AG04450 (cell line): Measurements from ENCODE around the gene UNC50. TPM values are rescaled to one million over a fixed set of nuclear protein-coding genes. Genes with fewer than 3 reads are reported as not detected.
"Not testable (repeated sequence)": the region's sequence is repeated elsewhere in the genome, so short reads cannot be mapped to it uniquely, and the experiment has no call there.

Experiments used
- CTCF ChIA-PET: fragments of 300-600, 350-600 bp; formaldehyde crosslinking; extraction: SDS; loops from one replicate; lab custom pipeline; 2022; ENCODE audit warnings: antibody characterized with exemption, inconsistent platforms; lab: Charles Lee
- POLR2A ChIA-PET: fragments of 350-600 bp; formaldehyde crosslinking; extraction: SDS; loops from one replicate; lab custom pipeline; 2021; ENCODE audit warnings: antibody characterized with exemption, inconsistent platforms; lab: Yijun Ruan, JAX
- DNase-seq: peaks from one replicate; pipeline ENCODE4 v3.0.0-alpha.2; 2011; ENCODE audit warnings: low read depth, low spot score
- H3K27ac ChIP-seq: one replicate; pipeline ENCODE4 v1.5.1; 2012; ENCODE audit warnings: low read depth, low read length, control low read depth
- H3K27me3 ChIP-seq: one replicate; pipeline ENCODE4 v1.6.0; 2012; ENCODE audit warnings: low read length; ENCODE audit not compliant: control insufficient read depth, insufficient read depth
- H3K4me3 ChIP-seq: 2 replicates; pipeline ENCODE4 v1.5.1; 2011; ENCODE audit warnings: mild to moderate bottlenecking, low read depth, low read length, control low read depth
- H3K9me3 ChIP-seq: 2 replicates; pipeline ENCODE4 v1.5.1; 2012; ENCODE audit warnings: low read length; ENCODE audit not compliant: control insufficient read depth, insufficient read depth
- polyA plus RNA-seq: library from polyadenylated mRNA; depleted of rRNA; stranded (reverse); fragments of >200 nt; gene quantifications from 2 replicates; pipeline ENCODE4 v1.2.3, GENCODE V29; 2011
- TF ChIP-seq, protein P1 (sequence below): IDR thresholded peaks from 2 replicates; pipeline ENCODE4 v1.5.1; 2011; ENCODE audit warnings: low read depth, low read length, control low read depth, inconsistent platforms

UNC50 gene
- polyA plus RNA-seq, 1 experiment = 64.1 TPM

- TF ChIP-seq, protein P1, sequence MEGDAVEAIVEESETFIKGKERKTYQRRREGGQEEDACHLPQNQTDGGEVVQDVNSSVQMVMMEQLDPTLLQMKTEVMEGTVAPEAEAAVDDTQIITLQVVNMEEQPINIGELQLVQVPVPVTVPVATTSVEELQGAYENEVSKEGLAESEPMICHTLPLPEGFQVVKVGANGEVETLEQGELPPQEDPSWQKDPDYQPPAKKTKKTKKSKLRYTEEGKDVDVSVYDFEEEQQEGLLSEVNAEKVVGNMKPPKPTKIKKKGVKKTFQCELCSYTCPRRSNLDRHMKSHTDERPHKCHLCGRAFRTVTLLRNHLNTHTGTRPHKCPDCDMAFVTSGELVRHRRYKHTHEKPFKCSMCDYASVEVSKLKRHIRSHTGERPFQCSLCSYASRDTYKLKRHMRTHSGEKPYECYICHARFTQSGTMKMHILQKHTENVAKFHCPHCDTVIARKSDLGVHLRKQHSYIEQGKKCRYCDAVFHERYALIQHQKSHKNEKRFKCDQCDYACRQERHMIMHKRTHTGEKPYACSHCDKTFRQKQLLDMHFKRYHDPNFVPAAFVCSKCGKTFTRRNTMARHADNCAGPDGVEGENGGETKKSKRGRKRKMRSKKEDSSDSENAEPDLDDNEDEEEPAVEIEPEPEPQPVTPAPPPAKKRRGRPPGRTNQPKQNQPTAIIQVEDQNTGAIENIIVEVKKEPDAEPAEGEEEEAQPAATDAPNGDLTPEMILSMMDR = no peak
- Histone ChIP-seq H3K27ac (no peak overlapping the region), H3K9me3 (no peaks in the 10 kb centered on the region), H3K4me3 (no peak overlapping the region), H3K27me3 (no peaks in the 10 kb centered on the region)
- CTCF ChIA-PET = interaction anchor here (0.8 to 2.2 kb wide), 28 partner anchors 8 to 1612 kb away, joined by 3 to 105 read pairs (median 4); partner anchors contain the start of genes MITD1 and MRPL30
- POLR2A ChIA-PET = no interaction called here
- no peak for DNase-seq
These were observed 41.6 kb downstream of the UNC50 start for GRCh38 chr2:98649992-98650375.

GRCh38 chr2:98650998-98651397, 42.6 kb downstream of the UNC50 start:
- POLR2A ChIA-PET = no interaction called here
- H3K27ac ChIP-seq = no peak overlapping the region
- TF ChIP-seq, protein P1 = no peak
- no peak for DNase-seq
- CTCF ChIA-PET = interaction anchor here (1.0 to 1.2 kb wide), 2 partner anchors 35 to 415 kb away, joined by 3 to 10 read pairs; no protein-coding TSS in a partner anchor
- H3K9me3 ChIP-seq = no peaks in the 10 kb centered on the region
- no peak overlapping the region for H3K4me3 ChIP-seq
- no peaks in the 10 kb centered on the region for H3K27me3 ChIP-seq

DNA sequence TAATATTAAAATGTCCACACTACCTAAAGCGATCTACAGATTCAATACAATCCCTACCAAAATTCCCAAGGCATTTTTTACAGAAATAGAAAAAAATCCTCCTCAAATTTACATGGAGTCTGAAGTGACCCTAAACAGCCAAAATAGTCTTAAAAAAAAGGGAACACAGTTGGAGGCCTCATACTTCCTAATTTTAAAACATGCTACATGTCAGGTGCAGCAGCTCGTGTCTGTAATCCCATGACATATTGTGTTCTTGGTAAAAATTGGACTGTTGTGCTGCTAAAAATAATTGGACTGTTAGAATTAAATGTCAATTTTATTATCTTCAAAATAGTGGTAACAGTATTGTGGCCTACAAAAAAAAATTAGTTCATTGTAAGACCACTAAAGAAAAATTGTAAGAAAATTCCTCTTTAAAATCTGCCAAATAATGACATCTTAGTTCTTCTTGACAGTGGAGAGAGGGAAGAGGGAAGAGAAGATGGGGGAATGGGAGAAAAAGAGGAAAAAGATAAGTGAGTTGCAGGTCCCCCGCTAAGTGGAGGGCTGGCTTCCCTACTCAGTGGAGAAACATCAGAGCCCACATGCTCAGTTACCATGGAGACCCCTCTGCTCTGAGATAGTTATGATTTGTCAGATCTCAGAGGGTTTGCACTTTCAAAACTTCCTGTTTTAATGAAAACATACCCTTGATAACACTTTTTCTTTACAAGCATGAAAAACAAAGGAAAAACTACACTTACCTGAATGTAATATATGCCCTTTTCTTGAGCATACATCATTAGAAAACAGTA, 46.5 kb downstream of the UNC50 start:
- no peaks in the 10 kb centered on the region for H3K27me3 ChIP-seq
- CTCF ChIA-PET = no interaction called here
- H3K27ac ChIP-seq = no peak overlapping the region
- POLR2A ChIA-PET = no interaction called here
- TF ChIP-seq, protein P1 = no peak
- no peak for DNase-seq
- no peak overlapping the region for H3K4me3 ChIP-seq
- no peaks in the 10 kb centered on the region for H3K9me3 ChIP-seq

- ChIA-PET CTCF (interaction anchor here (2.3 kb wide), 1 partner anchor 8 kb away, joined by 7 read pairs; no protein-coding TSS in a partner anchor), POLR2A (no interaction called here)
- H3K9me3 ChIP-seq = no peaks in the 10 kb centered on the region
- DNase-seq = no peak
- H3K27me3 ChIP-seq = no peaks in the 10 kb centered on the region
- H3K4me3 ChIP-seq = no peak overlapping the region
- TF ChIP-seq, protein P1 = no peak
- H3K27ac ChIP-seq = no peak overlapping the region
These were observed 48.4 kb downstream of the UNC50 start for GRCh38 chr2:98656800-98657199.

DNA sequence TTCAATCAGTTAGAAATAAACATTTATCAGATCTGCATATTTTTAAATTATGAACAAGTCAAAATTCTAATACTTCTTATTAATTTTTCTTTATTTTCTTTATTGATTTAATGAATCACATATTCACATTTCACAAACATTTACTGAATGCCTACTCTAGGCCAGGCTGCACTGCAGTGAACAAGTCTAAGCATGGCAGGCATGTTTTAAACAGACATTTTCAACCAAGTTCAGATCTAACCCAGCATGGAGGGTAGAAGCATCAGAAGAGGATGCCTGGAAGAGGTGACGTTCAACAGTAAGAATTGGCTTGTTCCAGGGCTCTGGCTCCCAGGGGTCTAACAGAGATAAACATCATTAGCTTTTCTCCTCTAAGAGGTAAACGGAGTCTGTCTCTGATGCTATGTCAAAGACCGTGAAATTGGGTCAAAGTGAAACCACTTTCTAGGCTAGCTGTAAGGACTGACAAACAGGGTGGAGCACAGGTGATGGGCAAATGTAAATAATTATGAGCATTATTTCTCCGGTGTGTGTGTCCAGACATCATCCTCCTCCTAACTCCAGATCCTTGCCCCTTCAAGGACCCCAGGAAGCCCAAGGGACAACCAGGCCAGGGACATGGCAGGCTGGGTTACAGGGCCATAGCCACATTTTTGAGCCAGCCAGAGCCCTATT, 50.6 kb downstream of the UNC50 start:
- DNase-seq = no peak
- Histone ChIP-seq H3K9me3 (no peaks in the 10 kb centered on the region), H3K27me3 (no peaks in the 10 kb centered on the region), H3K27ac (no peak overlapping the region), H3K4me3 (no peak overlapping the region)
- ChIA-PET CTCF (interaction anchor here (0.6 to 2.3 kb wide), 3 partner anchors 10 to 179 kb away, joined by 3 to 7 read pairs (median 4); no protein-coding TSS in a partner anchor), POLR2A (no interaction called here)
- TF ChIP-seq, protein P1 = no peak

DNA sequence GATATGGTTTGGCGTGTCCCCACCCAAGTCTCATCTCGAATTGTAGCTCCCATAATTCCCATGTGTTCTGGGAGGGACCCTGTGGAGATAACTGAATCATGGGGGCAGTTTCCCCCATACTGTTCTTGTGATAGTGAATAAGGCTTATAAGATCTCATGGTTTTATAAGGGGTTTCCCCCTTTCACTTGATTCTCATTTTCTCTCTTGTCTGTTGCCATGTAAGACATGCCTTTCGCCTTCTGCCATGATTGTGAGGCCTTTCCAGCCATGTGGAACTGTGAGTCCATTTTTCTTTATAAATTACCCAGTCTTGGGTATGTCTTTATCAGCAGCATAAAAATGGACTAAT, 51.1 kb downstream of the UNC50 start:
- DNase-seq, H3K9me3 ChIP-seq, H3K4me3 ChIP-seq, H3K27ac ChIP-seq, POLR2A ChIA-PET, H3K27me3 ChIP-seq: not testable (repeated sequence)
- CTCF ChIA-PET = interaction anchor here (0.6 to 1.2 kb wide), 3 partner anchors 10 to 178 kb away, joined by 3 to 4 read pairs (median 4); no protein-coding TSS in a partner anchor
